H1 (cell line): ENCODE results near the gene BCL11A. TPM values are rescaled to one million over a fixed set of nuclear protein-coding genes. Genes with fewer than 3 reads are reported as not detected.

ENCODE experiments used
- CTCF ChIA-PET: fragments of 300-600 bp; sonication (Branson Sonifier 250); formaldehyde crosslinking; loops from one replicate; lab custom pipeline; 2021; ENCODE audit not compliant: partially characterized antibody; lab: Charles Lee
- POLR2A ChIA-PET: fragments of 300-600 bp; sonication (Branson Sonifier 250); formaldehyde crosslinking; loops from one replicate; lab custom pipeline; 2021; ENCODE audit warnings: inconsistent platforms; ENCODE audit not compliant: partially characterized antibody; lab: Charles Lee
- DNase-seq, 2 experiments: peaks; one replicate each; pipeline versions ENCODE4 v3.0.0 to v3.0.0-alpha.2; 2010 to 2022; ENCODE audit warnings: low spot score in 2 of 2, low read depth in 1 of 2, mixed read lengths in 1 of 2
- FAIRE-seq: peaks from 2 replicates; lab custom pipeline; 2011; peaks lifted over from hg19 to GRCh38; lab: Jason Lieb, UNC
- H2AFZ ChIP-seq: 2 replicates; pipeline ENCODE4 v1.8.1; 2012; ENCODE audit warnings: low read length, inconsistent platforms
- H2AK5ac ChIP-seq: 2 replicates; pipeline ENCODE4 v1.6.1; 2013; ENCODE audit warnings: low read depth, low read length
- H2BK120ac ChIP-seq: replicated peaks from 2 replicates; pipeline ENCODE3; 2013; ENCODE audit warnings: low read depth, low read length, inconsistent platforms
- H2BK12ac ChIP-seq: 2 replicates; pipeline ENCODE4 v1.6.1; 2013; ENCODE audit warnings: low read depth, low read length
- H2BK15ac ChIP-seq: 2 replicates; pipeline ENCODE4 v1.6.1; 2013; ENCODE audit warnings: low read length
- H2BK20ac ChIP-seq: 2 replicates; pipeline ENCODE4 v1.6.1; 2013; ENCODE audit warnings: low read length
- H2BK5ac ChIP-seq: 2 replicates; pipeline ENCODE4 v1.6.1; 2013; ENCODE audit warnings: low read depth, low read length
- H3K14ac ChIP-seq: 2 replicates; pipeline ENCODE4 v1.6.1; 2013; ENCODE audit warnings: inconsistent platforms; ENCODE audit not compliant: insufficient read length
- H3K18ac ChIP-seq: 2 replicates; pipeline ENCODE4 v1.6.1; 2013; ENCODE audit warnings: low read length; ENCODE audit errors: extremely low read depth
- H3K23ac ChIP-seq: 2 replicates; pipeline ENCODE4 v1.6.1; 2013; ENCODE audit warnings: inconsistent platforms; ENCODE audit not compliant: insufficient read length
- H3K23me2 ChIP-seq: 2 replicates; pipeline ENCODE4 v1.6.1; 2013; ENCODE audit warnings: low read depth, low read length
- H3K27ac ChIP-seq: 2 replicates; pipeline ENCODE4 v1.6.1; 2011; ENCODE audit warnings: low read depth, low read length, inconsistent platforms
- H3K27me3 ChIP-seq, 4 experiments: replicated peaks in 1 of 4; 1 replicate in 1 of 4; 2 replicates in 3 of 4; pipeline versions ENCODE4 v1.6.1 to v1.8.1; 2011 to 2013; ENCODE audit warnings: low read length in 3 of 4, mild to moderate bottlenecking in 3 of 4, inconsistent platforms in 2 of 4, mixed read lengths in 2 of 4, moderate library complexity in 1 of 4; ENCODE audit not compliant: control insufficient read depth in 3 of 4, insufficient read depth in 3 of 4; ENCODE audit errors: extremely low read depth in 1 of 4
- H3K36me3 ChIP-seq, 4 experiments: 2 replicates each; pipeline versions ENCODE4 v1.6.1 to v1.8.1; 2011 to 2013; ENCODE audit warnings: mild to moderate bottlenecking in 4 of 4, low read length in 3 of 4, moderate library complexity in 2 of 4, control low read depth in 1 of 4, inconsistent platforms in 1 of 4; ENCODE audit not compliant: insufficient read depth in 4 of 4, control insufficient read depth in 2 of 4
- H3K4ac ChIP-seq: replicated peaks from 2 replicates; pipeline ENCODE3; 2013; ENCODE audit warnings: low read length, low read depth, mixed read lengths, inconsistent platforms; ENCODE audit not compliant: insufficient read length
- H3K4me1 ChIP-seq, 4 experiments: replicated peaks in 1 of 4; 1 replicate in 1 of 4; 2 replicates in 3 of 4; pipeline versions ENCODE4 v1.6.1 to v1.8.1; 2011 to 2013; ENCODE audit warnings: low read length in 3 of 4, inconsistent platforms in 2 of 4, mixed read lengths in 1 of 4; ENCODE audit not compliant: insufficient read depth in 4 of 4, control insufficient read depth in 3 of 4
- H3K4me2 ChIP-seq, 2 experiments: 2 replicates each; pipeline versions ENCODE4 v1.6.1 to v1.8.1; 2011 to 2013; ENCODE audit warnings: low read depth in 2 of 2, low read length in 2 of 2, control low read depth in 1 of 2, inconsistent platforms in 1 of 2, mild to moderate bottlenecking in 1 of 2; ENCODE audit not compliant: insufficient read depth in 1 of 2
- H3K4me3 ChIP-seq, 4 experiments: fragments of 200-600, 300-600 bp in 1 of 4; sonication (generic), shearing (Covaris generic), sonication (Bioruptor Twin) in 1 of 4; 2 replicates each; pipeline versions ENCODE4 v1.5.1 to v1.8.1; 2011 to 2016; ENCODE audit warnings: low read length in 4 of 4, low read depth in 3 of 4, control low read depth in 2 of 4, inconsistent platforms in 2 of 4, mild to moderate bottlenecking in 2 of 4, mixed read lengths in 1 of 4, moderate library complexity in 1 of 4; ENCODE audit not compliant: insufficient read depth in 2 of 4; ENCODE audit errors: extremely low read depth in 1 of 4
- H3K56ac ChIP-seq: replicated peaks from 2 replicates; pipeline ENCODE3; 2013; ENCODE audit warnings: low read depth, mild to moderate bottlenecking, mixed read lengths, low read length, inconsistent platforms; ENCODE audit not compliant: insufficient read length
- H3K79me1 ChIP-seq: 2 replicates; pipeline ENCODE4 v1.6.1; 2013; ENCODE audit warnings: low read depth, low read length, control low read depth
- H3K79me2 ChIP-seq, 2 experiments: 2 replicates each; pipeline versions ENCODE4 v1.6.1 to v1.8.1; 2012 to 2013; ENCODE audit warnings: low read length in 2 of 2, mild to moderate bottlenecking in 2 of 2, inconsistent platforms in 1 of 2; ENCODE audit not compliant: insufficient read depth in 2 of 2, control insufficient read depth in 1 of 2
- H3K9ac ChIP-seq, 4 experiments: replicated peaks in 1 of 4; 1 replicate in 1 of 4; 2 replicates in 3 of 4; pipeline versions ENCODE4 v1.6.1 to v1.8.1; 2011 to 2013; ENCODE audit warnings: low read depth in 3 of 4, low read length in 3 of 4, control low read depth in 2 of 4, mild to moderate bottlenecking in 2 of 4, moderate library complexity in 2 of 4, inconsistent platforms in 1 of 4; ENCODE audit errors: extremely low read depth in 1 of 4
- H3K9me3 ChIP-seq, 2 experiments: 2 replicates each; pipeline versions ENCODE4 v1.6.1 to v1.8.1; 2012 to 2013; ENCODE audit warnings: mild to moderate bottlenecking in 2 of 2, moderate library complexity in 2 of 2, control low read depth in 1 of 2, inconsistent platforms in 1 of 2, low read depth in 1 of 2, low read length in 1 of 2, mixed read lengths in 1 of 2; ENCODE audit not compliant: insufficient read depth in 2 of 2
- H4K20me1 ChIP-seq, 2 experiments: replicated peaks in 1 of 2; 2 replicates each; pipeline versions ENCODE3 to v1.8.1; 2011 to 2013; ENCODE audit warnings: inconsistent platforms in 2 of 2, low read length in 2 of 2, mild to moderate bottlenecking in 1 of 2; ENCODE audit not compliant: insufficient read depth in 2 of 2, control insufficient read depth in 1 of 2
- H4K5ac ChIP-seq: 2 replicates; pipeline ENCODE4 v1.6.1; 2013; ENCODE audit warnings: low read length, low read depth, mixed read lengths, inconsistent platforms; ENCODE audit not compliant: insufficient read length
- H4K8ac ChIP-seq: 2 replicates; pipeline ENCODE4 v1.8.0; 2013; ENCODE audit warnings: mild to moderate bottlenecking, moderate library complexity, low read length, inconsistent platforms; ENCODE audit not compliant: insufficient read depth; ENCODE audit errors: extremely low read depth
- H4K91ac ChIP-seq: replicated peaks from 2 replicates; pipeline ENCODE3; 2013; ENCODE audit warnings: low read length, mixed read lengths, inconsistent platforms; ENCODE audit not compliant: insufficient read length
- EZH2 ChIP-seq: fragments of 200-600 bp; sonication (generic); IDR thresholded peaks from 2 replicates; pipeline ENCODE4 v1.7.1; 2012; ENCODE audit warnings: low read depth, mild to moderate bottlenecking, moderate library complexity, low read length, inconsistent platforms; ENCODE audit not compliant: severe bottlenecking
- MAX ChIP-seq: IDR thresholded peaks from 2 replicates; pipeline ENCODE4 v1.6.1; 2012; ENCODE audit warnings: inconsistent platforms
- NANOG ChIP-seq: IDR thresholded peaks from 2 replicates; pipeline ENCODE4 v1.6.1; 2011; ENCODE audit warnings: low read length, low read depth, mild to moderate bottlenecking, inconsistent platforms; ENCODE audit not compliant: insufficient read depth, poor library complexity, severe bottlenecking
- NRF1 ChIP-seq: IDR thresholded peaks from 2 replicates; pipeline ENCODE4 v1.6.1; 2011; ENCODE audit warnings: mild to moderate bottlenecking, low read depth, low read length, improper control_type of control experiment
- POU5F1 ChIP-seq: IDR thresholded peaks from 2 replicates; pipeline ENCODE4 v1.6.1; 2011; ENCODE audit warnings: low read depth, mild to moderate bottlenecking, low read length, moderate library complexity
- SIRT6 ChIP-seq: IDR thresholded peaks from one replicate; pipeline ENCODE4 v1.7.1; 2012; ENCODE audit warnings: low read length, inconsistent platforms
- SIX5 ChIP-seq: IDR thresholded peaks from 2 replicates; pipeline ENCODE4 v1.6.1; 2011; ENCODE audit warnings: mild to moderate bottlenecking, low read depth, low read length
- TAF7 ChIP-seq: optimal IDR thresholded peaks from 2 replicates; pipeline ENCODE3; 2011; ENCODE audit warnings: low read depth, mild to moderate bottlenecking, inconsistent platforms, low read length, moderate library complexity, borderline replicate concordance
- WGBS, 2 experiments: shearing (Covaris generic) in 1 of 2; methylation state at CpG; one replicate each; pipeline versions ENCODE4 v1.1.6 to v1.1.7; 2013 to 2015; ENCODE audit warnings: low lambda C conversion rate in 2 of 2, mixed read lengths in 2 of 2, inconsistent platforms in 1 of 2, low coverage in 1 of 2, missing lambda C conversion rate in 1 of 2; ENCODE audit not compliant: insufficient replicate concordance in 2 of 2, insufficient coverage in 1 of 2, insufficient read length in 1 of 2; ENCODE audit errors: extremely low coverage in 1 of 2, missing lambda C conversion rate in 1 of 2; 5-methylcytosine and 5-hydroxymethylcytosine counted together
- polyA plus RNA-seq, 7 experiments: library from polyadenylated mRNA; depleted of rRNA in 3 of 7; stranded (reverse) in 5 of 7; unstranded in 2 of 7; fragments of >200 nt in 5 of 7; fragments of 200-250 nt in 2 of 7; gene quantifications; 1 replicate in 5 of 7; 2 replicates in 1 of 7; 4 replicates in 1 of 7; pipeline versions ENCODE4 v1.2.1 to v1.2.3, GENCODE V29; 2011 to 2013; ENCODE audit warnings: missing spikeins in 2 of 7, mixed read lengths in 2 of 7
- total RNA-seq: library from RNA; stranded (reverse); fragmentation: NEBNext Ultra II Directional; extraction: Animal tissue kit (Norgen Biotek cat#: 25700); gene quantifications from 2 replicates; pipeline ENCODE4 v1.2.1, GENCODE V29; 2021

The BCL11A gene
- total and polyA plus RNA-seq, 2 of the 8 experiments (the other 6 are each of a cell fraction or from before 2014, with no cell fraction given): 11.9 to 59.3 TPM

- POLR2A ChIA-PET: interaction anchor here (1.3 to 1.5 kb wide), 2 partner anchors 16 to 90 kb away, joined by 3 to 4 read pairs; no protein-coding TSS in a partner anchor
- peak overlapping the region in 1 of 4 experiments; percentile 65; a peak in 3 of 7 replicates for H3K9ac ChIP-seq
- TF ChIP-seq MAX (0 out of 2 replicates have a peak, but pooled peaks have one; percentile 4), NANOG (no peak), TAF7 (no peak), EZH2 (no peak), POU5F1 (no peak), NRF1 (no peak), SIX5 (no peak), SIRT6 (no peak)
Observed at GRCh38 chr2:60554646-60555065, 1.2 kb upstream of the BCL11A start.

More at GRCh38 chr2:60554646-60555065, 1.2 kb upstream of the BCL11A start:
- H4K5ac ChIP-seq: peak overlapping the region; percentile 87
- H2BK5ac ChIP-seq: peak overlapping the region; percentile 92; the same call in 1 of the 2 replicates
- peak overlapping the region; percentile 97 to 99 for H3K4me2 ChIP-seq
- DNase-seq (peak in 1 of 2 experiments; percentile 63), FAIRE-seq (no peak)
- no peak overlapping the region for H2AFZ ChIP-seq
- no peaks in the 10 kb centered on the region for H3K36me3 ChIP-seq
- CTCF ChIA-PET: interaction anchor here (1.3 to 17.2 kb wide), 2 partner anchors 27 to 115 kb away, joined by 3 to 240 read pairs; no protein-coding TSS in a partner anchor
- H4K91ac ChIP-seq: peak overlapping the region; percentile 71
- H3K27ac ChIP-seq: no peak overlapping the region
- no peak overlapping the region for H3K56ac ChIP-seq
- no peak overlapping the region for H2AK5ac ChIP-seq
- peaks cover 0 to 7% (median 0%) of the 10 kb centered on the region in 4 experiments; a peak in 4 of 7 replicates for H3K4me1 ChIP-seq
- no peaks in the 10 kb centered on the region for H3K79me1 ChIP-seq
- H3K18ac ChIP-seq: peak overlapping the region; percentile 95
- no peaks in the 10 kb centered on the region for H3K9me3 ChIP-seq
- peaks cover 40% of the 10 kb centered on the region for H3K23me2 ChIP-seq
- peak overlapping the region; percentile 43; the same call in 1 of the 2 replicates for H2BK20ac ChIP-seq
- H4K8ac ChIP-seq: 0 out of 2 replicates have a peak overlapping the region, but pooled peaks have one; percentile 22
- H2BK120ac ChIP-seq: no peak overlapping the region
- 0% methylated on average over 22 of the region's 28 CpGs; no CpG with 5 or more reads in 1 of the 2 experiments for WGBS, 2 experiments
- peaks cover 0 to 25% of the 10 kb centered on the region in 2 experiments; a peak in 3 of 4 replicates for H3K79me2 ChIP-seq
- peaks cover 0 to 1% of the 10 kb centered on the region in 2 experiments for H4K20me1 ChIP-seq
- H3K14ac ChIP-seq: no peak overlapping the region
- H2BK12ac ChIP-seq: peak overlapping the region; percentile 18
- H3K4ac ChIP-seq: no peak overlapping the region
- H3K23ac ChIP-seq: no peak overlapping the region
- no peaks in the 10 kb centered on the region for H3K27me3 ChIP-seq
- peak overlapping the region; percentile 64 to 96 (median 84) for H3K4me3 ChIP-seq
- peak overlapping the region; percentile 92; the same call in 1 of the 2 replicates for H2BK15ac ChIP-seq
